ENCODE measurements around the gene CHN2.

Gene CHN2

DNA sequence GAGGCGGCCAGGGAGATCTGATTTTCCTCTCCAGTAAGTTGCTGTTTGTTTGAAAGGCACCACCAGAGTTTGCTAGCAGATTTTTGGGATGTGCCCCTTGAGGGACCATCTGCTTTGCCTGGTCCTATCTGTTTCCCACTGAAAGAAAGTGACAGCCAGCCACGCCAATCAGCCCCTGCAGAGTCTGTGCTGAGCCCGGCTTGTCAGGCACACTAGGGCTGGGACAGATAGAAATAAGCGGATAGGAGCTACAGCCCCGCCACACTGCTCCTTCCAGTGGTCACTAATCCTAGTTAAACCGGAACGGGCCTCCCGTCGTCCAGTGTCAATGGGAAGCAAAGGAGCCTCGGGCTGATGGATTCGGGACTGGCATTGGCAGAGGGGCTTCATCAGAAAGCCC lies 207.2 kb downstream of the CHN2 start:
- no peak for DNase-seq (ENCODE audit: low read depth)

DNA sequence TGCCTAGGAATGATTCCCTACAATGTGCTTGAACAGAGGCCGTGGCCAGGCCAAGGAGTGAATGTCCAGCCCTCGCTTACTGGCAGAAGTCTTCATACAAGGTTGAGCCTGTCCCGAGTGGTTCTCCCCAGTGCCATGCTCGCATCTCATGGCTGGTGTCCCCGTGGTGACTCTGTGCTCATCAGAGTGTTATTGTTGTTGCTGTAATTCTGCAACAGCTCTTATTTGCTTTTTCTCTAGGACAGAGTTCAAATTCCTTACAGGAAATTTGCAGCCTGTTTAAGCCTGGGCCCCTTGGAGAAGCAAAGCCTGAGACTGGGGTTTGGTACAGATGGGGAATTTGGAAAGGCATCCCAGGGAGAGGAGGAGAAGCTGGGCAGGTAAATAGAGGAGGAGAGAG lies 211.3 kb downstream of the CHN2 start:
- DNase-seq (ENCODE audit: low read depth), result no peak

DNA sequence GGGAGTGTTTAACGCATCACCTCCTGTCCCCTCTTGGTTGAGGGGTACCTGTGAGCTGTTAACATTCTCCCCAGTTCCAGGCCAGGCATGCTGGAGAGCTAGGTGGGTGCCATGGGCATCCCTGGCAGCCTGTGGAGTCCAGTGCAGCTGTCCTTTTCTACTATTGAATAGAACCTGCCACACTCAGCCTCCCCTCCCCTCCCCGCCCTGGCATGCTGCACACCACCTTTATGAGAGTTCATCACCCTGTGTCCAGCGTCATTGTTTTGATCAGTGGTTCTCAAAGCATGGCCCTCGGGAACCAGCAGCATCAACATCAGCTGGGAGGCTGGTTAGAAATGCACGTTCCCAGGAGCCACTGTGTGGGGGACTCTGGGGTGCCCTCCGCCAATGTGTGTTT lies 211.8 kb downstream of the CHN2 start:
- no peak for DNase-seq (ENCODE audit: low read depth)

DNA sequence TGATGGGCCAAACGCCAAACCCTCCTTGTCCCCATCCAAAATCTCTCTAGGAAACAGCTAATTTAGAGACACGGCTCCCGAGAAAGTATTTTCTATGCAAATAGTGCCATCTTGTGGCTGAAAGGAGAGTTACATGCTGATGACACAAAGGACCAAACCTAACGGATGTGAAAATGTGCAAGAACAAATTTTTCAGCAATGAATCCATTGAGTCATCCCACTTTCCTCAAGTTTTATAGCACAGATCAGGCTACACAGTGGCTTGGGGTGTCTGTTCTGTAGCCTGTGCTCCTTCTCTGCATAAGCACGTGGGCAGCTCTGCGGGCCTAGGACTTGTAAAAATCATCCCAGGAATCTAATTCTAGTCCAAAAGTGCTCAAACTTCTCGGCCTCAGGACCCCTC lies 214.3 kb downstream of the CHN2 start:
- peak; percentile 84 for DNase-seq (ENCODE audit: low read depth)

DNA sequence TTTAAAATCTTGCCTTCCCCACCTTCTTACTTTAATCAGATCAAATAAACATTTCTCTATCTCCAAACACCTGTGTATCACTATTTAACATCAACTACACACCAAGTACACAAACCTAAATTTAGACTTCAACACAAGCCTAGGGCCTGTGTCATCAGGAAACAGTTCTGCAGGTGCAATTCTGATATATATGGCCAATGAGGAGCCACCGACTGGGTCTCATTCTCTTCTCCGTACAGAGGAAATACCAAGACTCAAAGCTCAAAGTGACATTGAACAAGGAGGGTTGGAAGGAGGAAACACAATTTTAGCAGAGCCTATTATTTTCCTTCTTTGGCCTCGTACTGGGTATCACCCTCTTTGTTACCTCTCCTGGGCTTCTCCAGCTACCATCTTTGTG lies 216.4 kb downstream of the CHN2 start:
- DNase-seq (ENCODE audit: low read depth), result no peak

DNA sequence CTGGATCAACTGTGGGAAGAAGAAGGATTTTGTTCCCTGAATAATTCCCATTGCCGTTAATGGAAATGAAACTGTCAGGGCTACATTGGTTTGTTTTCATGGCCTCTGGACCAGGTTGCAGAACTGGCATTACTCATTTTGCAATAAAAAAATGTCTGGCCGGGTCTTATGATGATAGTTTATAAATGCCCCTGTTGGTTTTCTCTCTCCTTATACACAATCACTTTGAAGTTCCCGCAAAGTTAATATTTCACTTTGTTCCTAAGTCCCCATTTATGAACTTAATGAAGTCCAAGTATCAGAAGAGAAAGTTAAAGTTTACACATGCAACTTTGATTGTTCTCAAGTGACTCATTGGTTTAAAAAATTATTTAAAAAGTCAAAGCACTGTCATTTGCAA lies 218.3 kb downstream of the CHN2 start:
- no peak for DNase-seq (ENCODE audit: low read depth)

DNA sequence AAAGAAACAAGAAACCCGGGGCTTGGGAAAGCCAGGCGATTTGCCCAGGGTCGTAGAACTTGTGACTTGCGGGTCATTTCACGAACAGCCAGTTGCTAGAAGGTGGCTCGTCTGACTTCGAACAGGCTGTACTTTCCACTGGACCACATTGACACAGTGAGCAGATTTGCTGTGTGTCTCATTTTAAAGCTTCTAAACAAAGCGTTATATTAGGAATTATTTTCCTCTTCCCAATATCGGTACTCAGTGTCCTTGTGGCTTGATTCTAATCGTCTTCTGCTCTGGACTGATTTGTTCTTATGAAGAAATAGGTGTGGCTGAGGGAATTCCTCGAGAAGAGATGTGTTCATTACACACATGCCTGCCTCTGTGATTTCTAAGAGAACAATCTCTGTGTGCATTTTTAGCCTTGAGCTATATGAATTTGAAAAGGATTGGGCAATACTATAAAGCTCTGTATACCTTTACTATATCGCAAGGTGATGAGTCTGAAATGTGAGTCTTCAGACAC lies 219.1 kb downstream of the CHN2 start:
- no peak for DNase-seq (ENCODE audit: low read depth)

DNA sequence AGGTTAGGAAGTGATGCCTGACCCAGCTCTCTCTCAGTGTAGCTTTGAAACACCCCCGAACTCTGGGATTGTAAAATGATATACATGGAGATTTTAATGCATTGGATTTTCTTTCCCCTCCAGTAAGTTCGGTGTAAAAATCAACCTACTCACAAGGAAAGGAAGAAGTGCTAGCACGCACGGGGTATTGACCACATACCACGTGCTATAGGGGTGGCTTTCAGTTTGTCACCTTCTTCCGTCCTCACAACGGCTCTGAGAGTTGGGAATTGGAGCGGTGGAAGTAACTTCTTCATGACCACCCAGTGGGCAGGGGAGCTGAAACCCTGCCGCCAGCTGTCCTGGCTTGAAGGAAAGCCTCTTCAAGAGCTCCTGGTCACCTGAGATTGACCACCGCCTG lies 219.6 kb downstream of the CHN2 start:
- no peak for DNase-seq (ENCODE audit: low read depth)

DNA sequence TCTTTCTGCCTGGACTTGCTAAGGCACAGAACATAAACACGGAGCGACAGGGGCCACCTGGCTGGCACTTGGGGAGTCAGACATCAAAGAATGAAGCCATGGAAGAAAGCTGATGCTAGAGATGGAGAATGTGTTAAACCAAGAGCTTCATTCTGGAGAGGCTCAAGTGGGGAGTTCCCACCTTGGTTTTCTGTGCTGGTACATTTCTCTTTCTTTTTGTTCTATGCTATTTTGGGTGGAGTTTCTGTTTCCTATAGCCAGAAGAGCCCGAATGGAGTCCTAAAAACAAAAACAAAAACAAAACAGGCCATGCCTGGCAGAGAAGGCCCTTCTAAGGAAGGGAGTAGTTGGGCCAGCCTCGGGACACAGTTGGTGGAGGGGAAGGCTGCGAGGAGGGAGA lies 220.6 kb downstream of the CHN2 start:
- DNase-seq (ENCODE audit: low read depth), result no peak

DNA sequence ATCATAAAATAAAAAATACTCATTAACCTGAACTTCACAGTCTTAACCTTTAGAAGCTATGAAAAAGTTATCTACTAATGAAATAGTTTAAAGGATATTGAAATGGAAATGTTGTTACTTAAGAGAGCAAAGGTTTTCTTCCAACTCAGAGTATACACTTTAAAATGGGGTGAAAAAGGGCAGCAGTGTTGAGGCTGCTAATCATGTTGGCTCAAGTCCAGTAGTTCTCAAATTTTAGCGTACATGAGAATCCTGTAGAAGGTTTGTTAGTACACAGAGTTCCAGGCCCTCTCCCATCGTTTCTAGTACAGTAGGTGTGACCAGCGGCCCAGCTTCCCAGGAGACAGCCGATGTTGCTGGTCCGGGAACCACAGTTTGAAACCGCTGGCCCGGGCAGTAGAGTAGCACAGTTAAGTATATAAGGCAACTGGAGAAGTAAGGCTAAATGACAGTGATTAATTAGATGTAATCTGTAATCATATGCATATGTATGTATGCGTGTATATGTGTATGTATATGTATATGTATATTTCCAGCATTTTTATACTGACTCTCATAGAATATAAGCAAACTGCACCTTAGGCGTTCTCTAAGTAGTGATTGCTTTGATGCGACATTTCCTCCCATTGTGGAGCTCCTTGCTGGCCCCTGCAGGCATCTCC lies 221.8 kb downstream of the CHN2 start:
- DNase-seq (ENCODE audit: low read depth), result no peak

DNA sequence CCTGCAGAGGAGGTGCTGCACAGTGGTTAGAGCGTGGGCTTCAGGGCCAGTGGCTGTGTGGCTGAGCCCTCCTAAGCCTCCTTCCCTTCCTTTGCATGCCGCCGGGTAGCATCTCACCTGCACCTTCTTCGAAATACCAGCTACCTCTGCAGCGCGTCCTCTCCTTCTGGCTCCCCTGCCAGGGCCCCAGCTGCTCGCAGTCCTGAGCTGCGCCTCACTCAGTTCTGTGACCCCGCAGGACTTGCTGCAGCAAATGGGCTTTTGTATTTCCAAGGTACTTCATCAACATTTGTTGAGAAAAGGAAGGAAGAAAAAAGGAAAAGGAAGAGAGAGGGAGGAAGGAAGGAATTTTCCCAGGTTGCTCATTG lies 222.3 kb downstream of the CHN2 start:
- no peak for DNase-seq (ENCODE audit: low read depth)

DNA sequence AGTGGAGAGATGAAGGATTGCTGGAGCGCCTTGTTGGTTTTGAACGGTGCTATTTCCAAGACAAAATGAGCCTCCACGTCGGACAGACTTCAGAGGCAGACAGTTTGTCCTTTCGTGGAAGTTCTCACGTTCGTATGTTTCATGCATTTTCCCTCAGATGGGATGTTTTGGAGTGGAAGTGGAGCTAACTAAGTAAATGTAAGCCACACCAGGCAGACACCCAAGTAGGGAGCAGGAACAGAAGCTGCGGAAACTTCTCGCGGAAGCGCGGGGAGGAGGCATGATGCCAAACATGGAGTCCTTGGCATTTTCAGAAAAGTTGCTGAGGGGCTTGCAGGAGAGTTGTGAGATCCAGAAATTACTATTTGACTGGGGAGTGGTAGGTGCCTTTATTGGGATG lies 223.5 kb downstream of the CHN2 start:
- no peak for DNase-seq (ENCODE audit: low read depth)

DNA sequence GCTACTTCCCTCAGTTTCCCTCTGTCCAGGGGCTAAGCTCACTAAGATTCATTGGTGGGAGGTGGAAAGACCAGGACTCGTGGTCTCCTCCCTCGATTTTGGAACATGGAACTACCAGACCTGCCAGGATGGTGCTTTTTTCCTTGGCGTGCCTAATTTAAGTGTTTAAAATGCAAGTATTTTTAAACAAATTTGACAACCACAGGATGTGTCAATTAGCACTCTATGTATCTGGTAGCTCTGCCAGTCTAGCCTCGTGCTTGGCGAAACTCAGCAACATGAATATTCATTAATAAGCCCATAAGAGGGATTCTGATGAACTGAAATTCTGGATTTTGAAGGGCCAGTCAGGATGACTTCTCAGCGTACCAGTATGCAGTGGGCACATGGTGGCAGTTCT lies 224.1 kb downstream of the CHN2 start:
- DNase-seq (ENCODE audit: low read depth), result no peak

DNA sequence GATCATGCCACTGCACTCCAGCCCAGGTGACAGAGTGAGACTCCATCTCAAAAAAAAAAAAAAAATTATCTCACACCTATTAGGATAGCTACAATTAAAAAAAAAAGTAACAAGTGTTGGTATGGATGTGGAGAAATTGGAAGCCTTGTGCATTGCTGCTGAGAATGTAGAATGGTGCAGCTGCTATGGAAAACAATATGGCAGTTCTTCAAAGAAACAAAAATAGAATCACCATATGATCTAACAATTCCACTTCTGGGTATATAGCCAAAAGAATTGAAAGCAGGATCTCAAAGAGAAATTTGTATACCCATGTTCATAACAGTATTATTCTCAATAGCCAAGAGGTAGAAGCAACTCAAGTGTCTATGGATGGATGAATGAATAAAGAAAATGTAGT lies 225.4 kb downstream of the CHN2 start:
- no peak for DNase-seq (ENCODE audit: low read depth)

DNA sequence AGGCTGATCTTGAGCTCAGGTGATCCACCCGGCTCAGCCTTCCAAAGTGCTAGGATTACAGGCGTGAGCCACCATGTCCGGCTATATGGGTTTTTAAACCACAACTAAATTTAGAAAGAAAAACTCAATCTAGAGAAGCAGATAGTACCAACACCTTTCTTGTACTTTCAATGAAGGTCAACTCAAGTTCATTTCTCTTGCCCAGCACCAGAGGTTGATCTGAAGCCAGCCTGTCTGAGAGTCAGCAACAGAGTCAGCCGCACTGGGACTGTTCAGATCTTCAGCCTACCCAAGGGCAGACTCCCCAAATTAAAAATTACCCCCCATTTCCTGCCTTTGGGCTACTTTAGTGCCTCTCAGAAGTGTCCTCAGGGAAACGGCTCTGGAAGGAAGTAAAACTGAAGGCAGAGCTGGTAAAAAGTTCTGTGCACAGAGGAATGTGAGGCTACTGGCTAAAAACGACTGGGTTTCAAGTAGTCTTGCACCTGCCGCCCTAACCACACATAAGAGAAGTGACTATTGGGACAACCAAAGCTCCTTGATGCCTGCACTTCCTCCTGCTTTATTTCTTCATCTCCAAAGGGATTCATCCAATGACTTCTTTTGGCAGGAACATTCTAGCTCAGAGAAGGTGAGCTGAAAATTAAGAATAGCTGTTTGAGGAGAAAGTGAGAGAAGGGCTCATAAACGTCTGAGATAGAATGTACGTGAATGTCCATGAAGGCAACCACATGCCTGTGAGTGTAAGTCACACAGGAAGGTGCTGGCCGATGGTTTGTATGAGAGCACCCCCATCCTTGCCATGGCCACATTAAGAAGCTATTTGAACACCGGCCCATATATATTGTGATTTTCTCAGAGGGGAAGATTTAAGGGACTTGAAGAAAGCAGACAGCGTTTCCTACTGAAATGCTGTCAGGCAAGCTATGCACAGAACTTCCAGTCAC lies 226.7 kb downstream of the CHN2 start:
- DNase-seq (ENCODE audit: low read depth), result no peak

DNA sequence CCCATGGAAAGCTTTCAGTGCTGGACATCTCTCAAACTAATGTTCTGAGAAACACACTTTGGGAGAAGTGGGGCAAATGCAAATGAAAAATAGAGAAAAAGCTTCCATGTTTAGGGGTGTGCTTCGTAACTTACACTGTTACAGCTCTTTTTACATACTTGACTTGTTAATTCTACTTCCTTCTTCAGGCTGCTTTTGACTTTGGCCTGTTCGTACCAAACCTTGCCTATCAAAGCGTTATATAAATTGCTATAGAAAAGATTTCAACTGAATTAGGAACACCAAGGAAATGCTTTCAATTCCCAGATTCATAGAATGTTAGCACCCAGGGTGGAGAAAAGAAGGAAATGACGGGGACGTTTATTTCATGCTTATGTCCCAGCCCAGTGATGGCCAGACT lies 228.3 kb downstream of the CHN2 start:
- DNase-seq (ENCODE audit: low read depth), result no peak

DNA sequence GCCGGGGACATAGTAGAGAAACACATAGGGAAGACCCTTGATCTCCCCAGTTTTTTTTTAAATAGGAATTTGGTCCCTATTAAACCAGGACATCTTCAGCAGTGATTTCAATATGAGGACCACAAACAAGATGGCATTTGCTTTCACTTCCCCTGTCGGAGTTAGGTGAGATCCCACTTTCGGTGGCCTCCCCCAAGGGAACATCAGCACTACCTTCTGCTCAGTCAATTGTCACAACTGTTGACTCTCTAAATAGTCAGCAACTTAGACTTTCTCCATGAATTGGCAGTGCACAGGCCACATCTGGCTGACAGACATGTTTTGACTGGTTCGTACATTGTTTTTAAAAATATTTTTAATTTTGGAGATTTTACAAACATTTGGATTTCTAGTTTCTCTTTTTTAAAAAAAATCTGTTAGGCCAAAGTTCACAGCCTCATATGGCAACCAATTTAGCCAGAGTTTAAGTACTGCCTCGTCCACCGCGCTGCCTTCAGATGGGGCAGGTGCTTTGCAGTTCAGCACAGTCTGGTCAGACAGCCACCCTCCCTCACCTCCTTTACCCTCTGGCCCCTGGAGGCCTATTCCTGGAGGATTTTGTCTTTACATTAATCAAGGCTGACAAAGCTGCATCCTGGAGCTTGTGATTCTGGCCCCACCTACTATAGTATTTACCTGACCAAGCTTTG lies 229.9 kb downstream of the CHN2 start:
- DNase-seq (ENCODE audit: low read depth), result no peak

DNA sequence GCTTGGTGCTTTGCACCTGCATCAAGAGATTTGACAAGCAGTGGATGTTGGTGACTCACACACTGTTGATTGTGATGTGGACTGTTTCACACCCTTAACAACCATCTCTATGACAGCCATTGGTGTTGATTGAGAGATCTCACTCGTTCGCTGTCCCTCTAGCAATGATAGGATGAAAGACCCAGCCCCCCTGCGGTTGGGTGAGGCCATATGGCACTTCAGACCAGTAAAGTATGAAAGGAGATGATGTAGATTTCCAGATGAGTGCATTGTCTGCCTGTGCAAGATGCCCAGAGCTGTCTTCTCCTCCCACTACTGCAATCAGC lies 230.4 kb downstream of the CHN2 start:
- no peak for DNase-seq (ENCODE audit: low read depth)

DNA sequence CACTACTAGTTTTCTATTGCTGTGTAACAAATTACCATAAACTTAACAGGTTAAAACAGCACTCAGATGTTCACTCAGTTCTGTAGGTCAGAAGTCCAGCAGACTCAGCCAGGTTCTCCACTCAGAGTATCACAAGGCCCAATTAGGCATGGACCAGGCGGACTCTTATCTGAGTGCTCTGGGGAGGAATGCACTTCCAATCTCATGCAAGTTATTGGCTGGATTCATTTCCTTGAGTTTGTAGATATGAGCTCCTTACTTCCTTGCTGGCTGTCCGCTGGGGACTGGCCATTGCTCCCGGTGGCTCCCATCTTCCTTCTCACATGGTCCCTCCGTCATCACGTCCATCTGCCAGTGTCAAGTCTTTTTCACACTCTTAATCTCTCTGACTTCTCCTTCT lies 232.0 kb downstream of the CHN2 start:
- no peak for DNase-seq (ENCODE audit: low read depth)

DNA sequence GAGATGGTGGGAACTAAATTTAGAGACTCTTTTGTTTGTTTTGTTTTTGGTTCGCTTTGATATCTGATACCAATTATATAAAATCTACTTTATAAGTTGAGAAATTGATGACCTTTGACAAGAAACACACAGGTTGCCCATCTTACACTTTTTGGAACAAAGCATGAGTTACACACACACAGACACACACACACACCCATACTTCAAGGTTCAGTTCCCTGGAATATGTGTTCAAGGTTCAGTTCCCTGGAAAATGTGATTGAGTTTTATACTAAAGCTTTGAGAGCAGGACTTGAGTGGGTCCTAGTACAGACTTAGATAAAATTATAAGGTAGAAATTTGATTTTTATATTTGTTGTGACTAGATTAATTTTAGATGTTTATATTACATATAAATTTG lies 234.8 kb downstream of the CHN2 start:
- no peak for DNase-seq (ENCODE audit: low read depth)

DNA sequence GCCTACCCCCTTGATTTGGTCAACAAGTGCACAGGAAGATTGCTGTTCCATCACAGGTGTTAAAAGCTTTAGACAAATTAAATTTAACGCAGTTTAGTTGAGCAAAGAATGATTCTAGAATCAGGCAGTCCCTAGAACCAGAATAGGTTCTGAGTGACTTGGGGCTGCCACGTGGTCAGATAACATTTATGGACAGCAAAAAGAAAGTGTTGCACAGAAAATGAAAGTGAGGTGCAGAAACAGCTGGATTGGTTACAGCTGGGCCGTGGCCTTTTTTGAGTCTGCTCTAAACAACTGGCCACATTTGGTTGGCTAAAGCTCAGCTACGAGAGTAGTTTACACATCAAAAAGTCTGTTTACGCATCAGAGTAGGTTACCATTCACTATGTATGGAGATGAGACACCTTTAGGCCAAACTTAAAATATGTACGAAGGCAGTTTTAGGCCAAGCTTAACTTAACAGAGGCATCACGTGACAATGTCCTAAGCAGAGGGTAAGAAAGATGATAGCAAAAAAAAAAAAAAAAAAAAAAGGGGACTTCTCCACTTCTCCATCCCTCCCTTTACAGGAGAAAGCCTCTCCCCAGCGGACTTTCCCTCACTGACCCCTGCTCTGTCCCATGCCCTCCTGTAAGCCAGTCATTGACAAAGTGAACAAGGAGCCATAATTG lies 235.8 kb downstream of the CHN2 start:
- DNase-seq (ENCODE audit: low read depth), result no peak

DNA sequence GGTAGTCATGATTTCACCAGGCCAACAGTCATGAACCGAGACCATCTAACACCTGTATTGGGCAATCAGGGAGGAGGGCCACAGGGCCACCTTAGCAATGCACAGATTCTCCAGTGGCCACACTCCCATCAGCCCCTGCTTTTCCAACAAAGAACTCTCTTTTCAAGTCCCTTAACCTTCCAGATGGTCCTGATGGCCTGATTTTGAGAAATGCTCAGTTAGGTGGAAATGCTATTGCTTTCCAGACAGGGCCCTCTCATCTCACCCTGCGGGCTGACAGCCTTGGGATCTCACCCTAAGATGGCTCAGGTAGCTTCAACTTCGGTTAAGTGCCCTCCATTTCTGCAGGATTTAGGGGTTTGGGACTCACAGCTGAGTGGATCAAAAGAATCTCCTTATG lies 237.1 kb downstream of the CHN2 start:
- DNase-seq (ENCODE audit: low read depth), result no peak

DNA sequence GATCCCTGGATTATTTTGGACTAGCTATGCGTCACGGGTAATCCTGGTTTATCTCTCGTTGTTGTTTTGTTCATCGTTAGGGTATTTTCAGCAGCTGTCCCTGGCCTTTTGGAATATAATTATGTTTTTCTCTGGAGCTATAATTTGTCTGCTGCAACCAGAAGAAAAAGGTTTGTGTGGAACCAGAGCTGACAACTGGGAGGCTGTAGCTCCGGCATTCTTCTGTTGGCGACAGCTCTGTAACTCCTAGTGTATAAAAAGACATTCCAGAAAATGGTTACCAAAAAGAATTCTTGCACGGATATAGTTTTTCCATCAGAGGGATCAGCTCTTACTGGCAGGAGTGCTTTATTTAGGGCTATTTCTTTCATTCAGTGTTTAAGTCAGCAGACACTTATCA lies 238.1 kb downstream of the CHN2 start:
- no peak for DNase-seq (ENCODE audit: low read depth)

Data from ELR (cell line).